GM18505 (cell line): ENCODE measurements around the gene LRP1.

ENCODE experiments used
- ATAC-seq: cut with Tn5 transposase; IDR thresholded peaks from one replicate; pipeline ENCODE4 v1.9.1; 2021; ENCODE audit not compliant: unreplicated experiment
- POLR2A ChIP-seq: IDR thresholded peaks from 4 replicates; pipeline ENCODE4 v1.6.1; 2011; ENCODE audit warnings: borderline replicate concordance; ENCODE audit not compliant: insufficient read depth, insufficient read length; ENCODE audit errors: extremely low read depth

LRP1 gene

GRCh38 chr12:57215065-57215464 lies 86.8 kb downstream of the LRP1 start:
- ATAC-seq, result no peak
- no peak for TF ChIP-seq POLR2A

- no peak for ATAC-seq
- no peak for TF ChIP-seq POLR2A
Observed at GRCh38 chr12:57215668-57216013, 87.4 kb downstream of the LRP1 start.

- no peak for ATAC-seq
- TF ChIP-seq POLR2A, result no peak
Observed at GRCh38 chr12:57216014-57216911, 88.0 kb downstream of the LRP1 start, which contains the start of gene NXPH4. TSS of gene NXPH4 (plus strand) at chr12:57216794. CDS start at chr12:57216970, 176 bp downstream.

- no peak for ATAC-seq
Observed at GRCh38 chr12:57216921-57217879, 88.9 kb downstream of the LRP1 start.

GRCh38 chr12:57218030-57218853 lies 90.0 kb downstream of the LRP1 start:
- ATAC-seq, result no peak
- TF ChIP-seq POLR2A, result no peak

More at GRCh38 chr12:57216921-57217879, 88.9 kb downstream of the LRP1 start:
- TF ChIP-seq POLR2A, result no peak

GRCh38 chr12:57219205-57219992 lies 91.1 kb downstream of the LRP1 start:
- ATAC-seq, result no peak
- no peak for TF ChIP-seq POLR2A

- no peak for TF ChIP-seq POLR2A
- ATAC-seq, result no peak
Observed at GRCh38 chr12:57219993-57220754, 91.9 kb downstream of the LRP1 start.

- TF ChIP-seq POLR2A, result no peak
- ATAC-seq, result no peak
Observed at GRCh38 chr12:57220770-57221168, 92.5 kb downstream of the LRP1 start.

- no peak for ATAC-seq
- no peak for TF ChIP-seq POLR2A
Observed at GRCh38 chr12:57221169-57221917, 93.1 kb downstream of the LRP1 start.

GRCh38 chr12:57222286-57223190 lies 94.3 kb downstream of the LRP1 start:
- no peak for ATAC-seq
- TF ChIP-seq POLR2A, result no peak
